Measurements from ENCODE around the gene KCNQ1OT1.

Gene KCNQ1OT1

GRCh38 chr11:2699531-2700414 is at the start of gene KCNQ1OT1:
Gene KCNQ1OT1, minus strand, starts transcription at chr11:2699994.
- peak; percentile 83 for DNase-seq (ENCODE audit: low read depth)

- no peak for DNase-seq (ENCODE audit: low read depth)
Measured at GRCh38 chr11:2748814-2749554, 49.2 kb upstream of the KCNQ1OT1 start.

GRCh38 chr11:2748061-2748813 is 48.4 kb upstream of the KCNQ1OT1 start:
- DNase-seq (ENCODE audit: low read depth) = no peak

GRCh38 chr11:2747248-2748027 is 47.6 kb upstream of the KCNQ1OT1 start:
- no peak for DNase-seq (ENCODE audit: low read depth)

GRCh38 chr11:2746401-2747247 is 46.8 kb upstream of the KCNQ1OT1 start:
- DNase-seq (ENCODE audit: low read depth) = no peak

GRCh38 chr11:2745511-2745910 is 45.7 kb upstream of the KCNQ1OT1 start:
- DNase-seq (ENCODE audit: low read depth) = no peak

- DNase-seq (ENCODE audit: low read depth) = no peak
Measured at GRCh38 chr11:2744166-2744565, 44.4 kb upstream of the KCNQ1OT1 start.

- no peak for DNase-seq (ENCODE audit: low read depth)
Measured at GRCh38 chr11:2743427-2744110, 43.8 kb upstream of the KCNQ1OT1 start.

GRCh38 chr11:2742611-2743426 is 43.0 kb upstream of the KCNQ1OT1 start:
- DNase-seq (ENCODE audit: low read depth) = no peak

GRCh38 chr11:2742201-2742600 is 42.4 kb upstream of the KCNQ1OT1 start:
- no peak for DNase-seq (ENCODE audit: low read depth)

GRCh38 chr11:2741377-2742131 is 41.8 kb upstream of the KCNQ1OT1 start:
- DNase-seq (ENCODE audit: low read depth) = peak; percentile 27

GRCh38 chr11:2741006-2741376 is 41.2 kb upstream of the KCNQ1OT1 start:
- no peak for DNase-seq (ENCODE audit: low read depth)

GRCh38 chr11:2740275-2740940 is 40.6 kb upstream of the KCNQ1OT1 start:
- no peak for DNase-seq (ENCODE audit: low read depth)

GRCh38 chr11:2739531-2740274 is 39.9 kb upstream of the KCNQ1OT1 start:
- no peak for DNase-seq (ENCODE audit: low read depth)

GRCh38 chr11:2738551-2739431 is 39.0 kb upstream of the KCNQ1OT1 start:
- DNase-seq (ENCODE audit: low read depth) = no peak

- no peak for DNase-seq (ENCODE audit: low read depth)
Measured at GRCh38 chr11:2737866-2738265, 38.1 kb upstream of the KCNQ1OT1 start.

Measured in GM04504 (cell line).